Measurements from ENCODE around the gene FAM50A. TPM values are rescaled to one million over a fixed set of nuclear protein-coding genes. Genes with fewer than 3 reads are reported as not detected.
A peak's percentile ranks its signal among the peaks of the same experiment; 100 is the strongest.

The FAM50A gene
- total RNA-seq, 1 experiment from 2014 or later: 82.1 TPM

- CTCF ChIA-PET: interaction anchor here (1.2 to 4.4 kb wide), 2 partner anchors 11 to 24 kb away, joined by 5 to 14 read pairs; partner anchors contain the start of genes DNASE1L1 and FLNA
- no TSS peak for BruUV-seq (replicated peaks)
These were observed 45.9 kb upstream of the FAM50A start, which contains the start of gene RPL10 for GRCh38 chrX:154397888-154398667. TSS of gene RPL10 (plus strand) at chrX:154398377. CDS start at chrX:154398520, 143 bp downstream.

GRCh38 chrX:154398668-154399526, 45.0 kb upstream of the FAM50A start:
- peaks cover 52% of the 10 kb centered on the region for H3F3A ChIP-seq (ENCODE audit: insufficient read depth, low read depth)
- POLR2A ChIA-PET (ENCODE audit: unreplicated experiment): interaction anchor here (0.6 to 0.7 kb wide), 4 partner anchors 11 to 464 kb away, joined by 3 to 6 read pairs (median 4); partner anchors contain the start of gene NAA10
- H3K4me1 ChIP-seq (replicated peaks; ENCODE audit: insufficient read depth): peaks cover 12% of the 10 kb centered on the region
- H3K4me3 ChIP-seq: peak overlapping the region; percentile 93
- peak overlapping the region; percentile 97 for H3K27ac ChIP-seq
- TSS peak; percentile 73 for BruUV-seq (replicated peaks)
- H3K36me3 ChIP-seq (ENCODE audit: low read depth): peaks cover 20% of the 10 kb centered on the region
- no peaks in the 10 kb centered on the region for H3K9me3 ChIP-seq (ENCODE audit: insufficient read depth, low read depth)
- DNase-seq: peak; percentile 59 to 89
- peaks cover 29% of the 10 kb centered on the region for H3K79me2 ChIP-seq (ENCODE audit: low read depth)
- peaks cover 22% of the 10 kb centered on the region for H4K20me1 ChIP-seq (ENCODE audit: insufficient read depth)
- no peak overlapping the region for H2AFZ ChIP-seq
- no peaks in the 10 kb centered on the region for H3K27me3 ChIP-seq (ENCODE audit: insufficient read depth, low read depth)
- TF ChIP-seq CTCF (conservative IDR thresholded peaks at IDR 0.05) (peak; percentile 88), EZH2 (IDR thresholded peaks at IDR 0.05; ENCODE audit: low read depth) (no peak)
- no peaks in the 10 kb centered on the region for H3K9me2 ChIP-seq (ENCODE audit: insufficient read depth)
- peak overlapping the region; percentile 94 for H3K4me2 ChIP-seq
- CTCF ChIA-PET: interaction anchor here (1.2 to 4.4 kb wide), 2 partner anchors 11 to 25 kb away, joined by 5 to 14 read pairs; partner anchors contain the start of genes DNASE1L1 and FLNA
- intact Hi-C loops (cut with micrococcal nuclease; ENCODE audit: unreplicated experiment): loop anchor here (5.0 kb wide), 4 partner anchors 43 to 133 kb away; partner anchors contain the start of genes FAM50A, PLXNA3 and UBL4A

More at GRCh38 chrX:154397888-154398667, 45.9 kb upstream of the FAM50A start, which contains the start of gene RPL10:
- H3K36me3 ChIP-seq (ENCODE audit: low read depth): peaks cover 20% of the 10 kb centered on the region
- peak within 1 kb of the TSS; percentile 97 for H3K27ac ChIP-seq
- no peaks in the 10 kb centered on the region for H3K9me3 ChIP-seq (ENCODE audit: insufficient read depth, low read depth)
- H2AFZ ChIP-seq: peak within 1 kb of the TSS; percentile 66; the same call in 1 of the 2 replicates
- H3F3A ChIP-seq (ENCODE audit: insufficient read depth, low read depth): peaks cover 52% of the 10 kb centered on the region
- DNase-seq: peak; percentile 92 to 98
- H3K4me2 ChIP-seq: peak within 1 kb of the TSS; percentile 94
- intact Hi-C loops (cut with micrococcal nuclease; ENCODE audit: unreplicated experiment): loop anchor here (5.0 kb wide), 4 partner anchors 44 to 134 kb away; partner anchors contain the start of genes FAM50A, PLXNA3 and UBL4A
- H3K9me2 ChIP-seq (ENCODE audit: insufficient read depth): no peaks in the 10 kb centered on the region
- no peaks in the 10 kb centered on the region for H3K27me3 ChIP-seq (ENCODE audit: insufficient read depth, low read depth)
- H3K4me1 ChIP-seq (replicated peaks; ENCODE audit: insufficient read depth): peaks cover 12% of the 10 kb centered on the region
- POLR2A ChIA-PET (ENCODE audit: unreplicated experiment): interaction anchor here (0.5 to 0.7 kb wide), 3 partner anchors 27 to 76 kb away, joined by 4 to 14 read pairs (median 11); no protein-coding TSS in a partner anchor
- peaks cover 22% of the 10 kb centered on the region for H4K20me1 ChIP-seq (ENCODE audit: insufficient read depth)
- TF ChIP-seq EZH2 (IDR thresholded peaks at IDR 0.05; ENCODE audit: low read depth) (no peak), CTCF (conservative IDR thresholded peaks at IDR 0.05) (no peak)
- H3K4me3 ChIP-seq: peak within 1 kb of the TSS; percentile 93
- H3K79me2 ChIP-seq (ENCODE audit: low read depth): peaks cover 29% of the 10 kb centered on the region
